Midbrain (tissue), 1 donor: ENCODE measurements around the gene RNF26.

ENCODE experiments used
- DNase-seq: peaks from one replicate; lab custom pipeline; 2025; lab: John Stamatoyannopoulos, UW

The RNF26 gene

DNA sequence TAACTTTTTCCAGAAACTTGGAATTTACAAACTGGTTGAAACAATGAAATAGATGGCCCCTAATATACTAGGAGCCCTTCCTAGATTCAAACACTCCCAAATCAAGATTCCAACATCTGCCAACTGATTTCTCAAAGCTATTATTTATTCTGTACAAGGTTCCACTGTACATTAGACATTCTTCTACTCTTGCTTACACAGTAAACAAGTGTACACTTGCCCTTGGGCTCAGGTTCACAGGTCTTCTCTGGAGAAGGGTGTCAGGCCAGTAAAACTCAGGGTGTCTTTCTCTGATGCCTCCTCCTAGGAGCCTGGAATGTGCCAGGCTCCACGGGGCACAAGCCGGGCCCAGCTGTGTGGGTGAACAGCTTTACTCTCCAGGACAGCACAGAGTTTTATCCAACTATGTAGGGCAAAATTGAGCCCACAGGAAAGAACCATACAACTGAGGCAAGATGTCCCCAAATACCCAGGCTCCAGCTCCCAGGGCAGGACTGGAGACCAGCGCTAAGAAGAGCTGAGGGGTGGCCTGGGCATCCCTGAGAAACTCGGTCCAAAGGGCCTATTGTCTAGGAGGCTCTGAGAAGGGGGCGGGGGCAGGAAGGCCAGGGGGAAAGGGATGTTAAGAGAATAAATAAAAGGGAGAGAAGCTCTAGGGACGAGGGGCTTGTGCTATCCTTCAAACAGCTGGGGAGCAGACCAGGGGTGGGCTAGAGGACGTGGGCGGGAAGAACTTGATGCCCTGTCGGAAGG, 20.9 kb downstream of the RNF26 start:
- no peak for DNase-seq

DNA sequence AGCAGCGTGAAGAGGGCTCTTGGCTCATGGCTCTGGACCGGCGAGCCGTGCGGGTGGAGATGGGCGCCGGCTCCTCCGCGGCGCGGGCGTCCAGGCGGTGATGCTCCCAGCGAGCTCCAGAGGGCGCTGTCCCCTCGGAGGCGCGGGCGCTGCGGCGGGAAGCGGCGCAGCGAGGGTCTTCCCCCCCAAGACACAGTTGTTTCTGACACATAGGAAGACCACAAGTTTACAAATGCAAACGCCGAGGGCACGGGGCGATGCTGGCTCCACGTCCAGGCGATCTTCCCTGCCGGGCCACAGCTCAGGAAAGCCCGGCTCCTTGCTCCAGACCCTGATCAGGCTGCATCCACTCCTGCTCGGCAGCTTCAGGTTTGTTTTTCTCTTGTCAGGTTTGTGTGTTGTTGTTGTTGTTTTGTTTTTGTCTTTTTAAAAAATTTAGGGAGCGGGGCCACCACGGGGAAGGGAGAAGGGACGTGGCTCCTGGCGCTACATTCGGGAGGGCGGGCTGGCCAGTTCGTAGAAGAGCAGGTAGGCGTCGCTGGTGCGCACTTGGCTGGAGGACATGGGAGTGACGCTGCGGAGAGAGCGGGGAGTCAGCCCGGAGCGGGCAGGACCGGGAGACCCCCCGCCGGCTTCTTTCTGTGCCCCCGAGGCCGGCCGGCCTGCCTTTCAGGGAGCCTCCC, 22.2 kb downstream of the RNF26 start:
- DNase-seq: peak; percentile 59

DNA sequence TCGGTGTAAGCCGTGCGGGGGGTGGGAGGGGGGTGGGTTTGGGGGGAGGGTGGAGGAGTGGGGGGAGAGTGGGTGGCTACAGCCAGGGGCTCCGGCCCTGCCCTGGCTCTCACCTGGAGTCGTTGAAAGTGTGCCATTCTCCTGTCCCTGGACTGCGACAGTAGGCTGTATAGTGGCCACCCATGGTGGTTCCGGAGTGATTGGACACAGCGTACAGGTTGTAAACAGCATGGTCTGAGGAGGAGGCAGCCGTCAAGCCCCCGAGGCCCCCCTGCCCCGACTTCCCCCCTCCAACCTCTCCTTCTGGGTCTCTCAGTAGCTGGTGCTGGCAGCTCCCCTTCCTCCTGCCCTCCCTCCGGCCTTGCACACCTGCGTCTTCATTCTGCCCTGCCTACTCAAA, 22.7 kb downstream of the RNF26 start:
- no peak for DNase-seq

DNA sequence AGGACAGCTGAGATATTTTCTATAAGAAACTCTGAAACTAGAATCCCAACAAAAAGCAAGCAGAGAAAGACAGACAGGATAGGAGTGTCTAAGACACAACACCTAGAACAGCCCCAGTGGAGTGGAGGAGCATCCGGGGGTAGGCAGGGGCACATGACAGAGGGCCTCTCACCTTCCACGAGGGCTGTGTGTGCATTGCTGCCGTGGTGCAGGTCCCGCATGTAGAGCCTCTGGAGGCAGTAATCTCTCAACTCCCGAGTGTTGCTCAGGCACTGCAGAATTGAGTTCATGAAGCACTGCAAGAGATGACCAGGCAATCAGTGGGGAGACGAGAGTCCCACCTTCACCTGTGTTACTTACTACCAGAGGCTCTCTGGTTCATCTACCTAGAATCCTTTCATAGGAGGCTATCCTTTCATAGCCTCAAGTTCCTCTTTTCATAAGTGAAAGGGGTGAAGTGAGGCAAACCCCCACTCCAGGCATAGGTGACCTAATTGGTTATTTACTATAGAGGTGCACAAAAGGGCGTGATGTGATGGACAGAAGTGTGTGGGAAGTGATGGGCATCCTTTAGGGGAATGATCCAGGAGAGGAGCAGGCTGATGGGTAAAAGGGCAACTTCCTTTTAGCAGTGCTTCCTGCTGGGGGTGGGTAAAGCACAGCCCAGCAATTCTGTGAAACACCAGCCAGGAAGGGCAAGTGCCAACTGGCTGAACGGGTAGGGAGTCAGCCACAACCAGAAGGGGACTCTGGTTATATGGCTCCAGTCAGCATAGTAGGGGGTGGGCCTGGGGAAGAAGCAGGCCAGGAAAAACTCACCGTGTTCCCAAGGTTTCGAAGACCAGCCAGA, 25.3 kb downstream of the RNF26 start:
- DNase-seq: no peak

DNA sequence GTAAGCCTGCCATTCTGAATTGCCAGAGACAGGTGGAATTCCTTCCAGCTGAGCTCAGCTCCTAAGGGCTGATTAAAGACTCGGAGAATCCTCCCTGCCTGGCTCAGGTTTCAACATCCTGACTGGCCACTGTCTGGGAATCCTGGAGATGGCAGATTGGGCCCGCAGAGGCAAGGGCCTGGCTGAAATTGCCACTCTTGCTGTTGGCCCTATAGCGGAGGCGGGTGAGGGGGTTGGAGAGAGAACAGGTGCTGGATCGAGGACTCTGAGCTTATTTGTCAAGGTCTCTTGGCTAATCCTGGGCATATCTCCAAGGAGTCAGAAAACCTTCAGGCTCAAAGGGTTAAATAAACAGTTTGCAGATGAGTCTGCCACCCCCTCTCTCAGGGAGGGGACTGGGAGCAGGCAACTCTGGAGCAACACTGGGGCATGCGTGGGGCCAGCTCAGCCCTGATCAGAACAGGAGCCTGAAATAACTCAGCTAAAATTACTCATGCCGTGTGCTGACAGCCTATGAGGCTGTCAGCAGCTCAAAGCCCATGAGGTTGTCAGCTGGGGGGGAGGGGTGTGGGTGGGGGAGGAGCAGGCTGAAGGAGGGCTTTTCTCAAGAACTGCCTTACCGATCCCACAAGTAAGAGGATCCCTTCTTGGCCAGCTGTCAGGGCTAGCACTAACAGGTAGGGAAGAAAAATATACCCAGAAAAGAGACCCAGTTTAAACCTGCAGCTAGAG, 26.9 kb downstream of the RNF26 start:
- DNase-seq: peak; percentile 43

DNA sequence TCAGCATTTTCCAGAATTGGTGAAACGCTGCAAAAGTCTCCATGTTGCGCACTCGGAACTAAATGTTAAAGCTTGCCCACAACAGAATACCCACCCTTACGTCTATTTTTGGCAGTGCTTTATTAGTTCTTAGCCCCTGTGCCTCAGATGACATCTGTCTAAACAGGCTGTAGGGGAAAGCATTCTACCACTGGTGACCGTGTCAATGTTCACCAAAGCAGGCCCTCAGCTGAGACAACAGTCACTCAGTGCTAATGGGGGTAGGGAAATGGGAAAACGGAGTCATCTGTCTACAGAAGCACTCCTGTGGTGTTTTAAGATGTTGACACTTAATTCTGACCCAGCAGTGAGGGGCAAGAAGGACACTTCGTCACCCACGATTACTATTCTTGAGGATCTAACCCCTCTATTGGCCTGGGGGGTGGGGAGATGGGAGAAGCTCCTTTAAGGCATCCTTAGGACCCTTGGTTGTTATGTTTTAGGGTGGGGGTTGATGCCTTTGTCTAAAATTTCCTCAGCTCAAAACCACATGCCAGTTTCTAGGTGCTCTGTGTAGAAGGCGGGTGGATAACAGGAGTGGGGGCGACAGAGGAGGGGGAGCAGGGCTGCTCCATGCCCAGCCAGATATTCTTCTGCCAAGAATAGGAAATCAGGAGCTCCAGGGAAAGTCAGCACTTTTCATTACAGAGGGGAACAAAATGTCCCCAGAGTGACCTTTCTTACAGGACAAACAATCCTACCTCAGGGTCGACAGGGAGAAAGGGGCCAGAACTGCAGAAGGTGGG, 27.8 kb downstream of the RNF26 start:
- DNase-seq: peak; percentile 34

DNA sequence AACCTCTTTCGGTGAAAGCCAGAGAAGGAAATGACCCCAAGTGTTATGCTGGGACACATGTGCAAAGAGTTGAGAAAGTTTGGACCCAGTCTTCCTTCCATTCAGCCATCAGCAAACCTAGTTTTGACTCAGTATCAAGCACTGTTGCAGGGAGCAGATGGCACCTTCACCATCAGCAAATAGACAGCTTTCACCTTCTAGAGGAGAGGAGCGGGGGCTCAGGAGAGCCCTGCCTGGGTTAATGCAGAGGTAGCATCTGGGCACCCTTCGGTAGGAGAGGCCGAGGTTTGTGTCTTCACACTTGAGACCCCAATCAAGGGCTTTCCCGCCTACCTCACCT, 28.4 kb downstream of the RNF26 start:
- DNase-seq: no peak

DNA sequence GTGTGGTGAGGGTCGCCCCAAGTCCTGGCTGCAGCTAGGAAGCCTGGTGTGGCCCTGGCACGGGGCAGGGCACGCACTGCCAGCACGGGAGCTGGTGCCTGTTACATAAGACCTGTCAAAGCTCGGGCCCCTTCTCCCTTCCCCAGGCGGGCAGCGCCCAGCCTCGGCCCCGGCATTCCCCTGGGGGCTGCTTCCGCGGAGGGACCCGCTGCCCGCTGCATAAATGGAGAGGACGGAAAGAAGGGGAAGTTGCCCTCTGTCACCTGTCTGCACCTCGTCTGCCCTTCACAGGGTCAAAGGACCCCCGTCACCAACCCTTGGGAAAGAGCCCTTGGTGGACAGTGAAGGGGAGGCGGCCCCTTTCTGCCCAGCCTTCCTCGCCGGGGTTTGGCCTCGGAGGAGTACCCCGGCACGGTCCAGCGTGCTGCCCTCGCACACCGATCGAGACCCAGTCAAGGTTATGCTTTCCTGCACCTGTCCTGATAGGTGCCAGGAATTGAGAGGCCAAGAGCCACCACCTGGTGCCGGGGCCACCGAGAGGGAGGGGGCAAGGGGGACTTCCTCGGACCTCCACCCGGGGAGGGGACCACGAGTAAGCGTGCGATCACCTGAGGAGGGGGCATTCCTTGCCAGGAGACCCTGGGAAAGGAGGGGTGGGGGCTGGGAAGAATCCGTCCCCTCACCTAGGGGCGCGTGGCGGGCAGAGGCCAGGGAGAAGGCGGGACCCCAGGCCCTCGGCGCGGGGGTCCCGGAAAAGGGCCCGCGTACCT, 28.9 kb downstream of the RNF26 start:
- no peak for DNase-seq

DNA sequence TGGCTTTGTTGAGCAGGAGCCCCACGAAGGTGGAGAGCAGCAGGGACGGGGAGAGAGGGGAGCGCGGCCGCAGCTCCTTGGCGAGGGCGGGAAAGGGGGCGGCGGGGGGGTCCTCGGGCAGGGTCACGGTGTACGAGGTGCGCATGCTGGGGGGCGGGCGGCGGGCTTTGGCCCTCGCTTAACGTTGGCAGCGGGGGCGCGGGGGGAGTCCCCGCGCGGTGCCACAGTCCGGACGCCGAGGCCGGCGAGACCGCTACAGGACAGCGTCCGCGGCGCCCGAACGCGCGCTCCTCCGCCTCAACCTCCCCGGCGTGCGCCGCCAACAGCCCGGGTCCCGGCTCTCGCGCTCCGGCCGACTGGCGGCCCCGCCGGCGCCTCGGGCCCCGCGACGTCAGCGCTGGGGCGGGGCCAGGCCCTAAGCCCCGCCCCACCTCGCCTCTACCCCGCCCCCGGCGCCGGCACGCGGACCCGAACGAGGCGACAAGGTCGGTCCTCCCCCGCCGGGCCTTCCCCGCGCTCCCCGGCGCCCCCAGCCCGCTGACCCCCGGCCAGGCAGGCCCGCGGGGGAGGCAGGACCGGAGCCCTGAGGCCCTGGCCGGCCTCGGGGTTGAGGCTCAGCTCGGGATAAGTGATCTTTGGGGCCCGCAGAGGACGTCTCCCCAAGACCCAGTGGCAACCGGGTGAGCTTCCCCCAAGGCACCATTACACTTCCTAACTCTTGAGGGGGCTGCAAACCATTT, 29.7 kb downstream of the RNF26 start:
- DNase-seq: peak; percentile 74

DNA sequence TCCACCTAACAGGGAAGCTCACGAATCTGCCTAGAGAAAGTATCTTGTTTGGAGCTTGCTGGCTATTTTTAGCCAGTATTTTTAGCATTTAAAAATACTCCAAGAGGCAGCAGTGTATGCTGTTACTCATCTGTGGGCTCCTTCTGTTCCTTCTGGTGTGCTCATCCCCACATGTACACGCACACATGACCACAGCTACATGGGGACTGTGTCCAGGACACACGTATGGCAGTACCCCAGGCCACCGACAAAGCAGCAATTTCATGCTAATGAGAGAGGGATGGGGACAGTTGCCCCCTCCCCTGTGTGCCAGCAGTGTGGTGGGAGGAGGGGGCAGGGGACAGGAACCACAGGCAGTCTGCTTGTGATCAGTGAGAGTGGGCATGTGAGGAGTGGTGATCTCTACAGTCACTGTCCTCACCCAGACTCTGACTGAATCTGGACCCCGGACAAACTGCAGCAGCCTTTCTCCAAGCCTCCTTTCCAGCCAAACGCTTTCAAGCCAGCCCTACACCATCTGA, 30.8 kb downstream of the RNF26 start:
- DNase-seq: no peak

DNA sequence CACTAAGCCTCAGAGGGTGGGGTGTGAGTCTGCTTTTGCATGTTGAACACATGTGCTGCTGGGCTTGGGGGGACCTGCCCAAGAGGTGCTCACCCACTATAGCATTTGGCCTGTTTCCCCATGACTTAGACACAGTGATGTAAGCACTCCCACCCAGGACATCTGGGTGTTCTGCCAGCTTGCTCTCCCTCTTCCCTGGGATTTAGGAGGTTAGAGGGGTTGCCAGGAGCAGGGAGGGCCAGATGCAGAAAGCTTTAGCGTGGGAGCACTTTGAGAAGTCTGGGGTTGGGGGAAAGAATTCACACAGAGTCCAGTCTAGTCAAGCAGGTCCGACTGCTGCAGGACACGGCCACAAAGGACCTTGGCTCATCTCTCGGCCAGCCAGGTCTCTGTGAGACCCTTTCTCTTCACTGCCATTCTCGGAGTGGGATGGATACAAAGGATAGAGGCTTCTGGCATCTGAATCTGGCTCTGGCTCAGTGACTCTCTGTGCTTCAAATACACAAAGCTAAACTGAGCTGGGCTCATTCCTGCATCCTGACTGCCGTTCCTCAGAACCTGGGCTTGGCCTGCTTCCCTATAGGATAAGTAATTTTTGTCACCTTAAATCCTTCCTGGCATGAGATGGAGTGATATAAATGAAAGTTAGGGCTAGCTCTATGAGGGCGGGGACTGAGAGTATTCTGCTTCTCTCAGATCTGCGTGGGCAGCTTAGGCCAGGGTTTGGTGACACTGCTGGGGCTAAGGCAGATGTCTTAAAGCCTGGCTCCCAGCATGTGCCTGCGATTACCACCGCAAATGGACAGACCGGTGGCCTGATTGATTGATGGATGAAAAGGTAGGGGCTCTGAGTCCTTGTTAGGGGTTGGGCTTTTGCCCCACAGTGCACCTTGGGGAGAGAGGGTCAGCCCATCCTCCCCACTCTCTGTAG, 32.6 kb downstream of the RNF26 start:
- DNase-seq: no peak

DNA sequence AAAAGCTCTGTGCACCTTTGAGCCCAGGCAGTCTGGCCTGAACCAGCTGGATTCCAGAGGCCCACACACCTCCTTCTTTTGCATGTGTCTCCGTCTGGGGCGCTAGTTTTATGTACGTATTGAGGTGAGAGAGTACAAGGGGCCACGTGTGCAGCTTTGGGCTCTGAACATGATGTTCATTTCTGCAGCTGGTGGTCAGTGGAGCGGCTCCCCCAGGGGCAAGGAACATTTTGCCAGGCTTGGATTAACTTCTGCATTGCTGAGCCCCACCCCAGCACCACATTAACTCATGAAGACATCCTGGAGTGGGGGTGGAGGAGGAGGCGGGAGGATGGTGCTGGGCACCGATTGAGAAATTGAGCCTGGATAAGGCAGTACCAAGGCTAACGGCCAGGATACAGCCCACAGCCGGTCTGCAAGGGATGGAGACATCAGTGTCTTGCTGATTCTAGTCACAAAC, 33.4 kb downstream of the RNF26 start:
- DNase-seq: no peak

DNA sequence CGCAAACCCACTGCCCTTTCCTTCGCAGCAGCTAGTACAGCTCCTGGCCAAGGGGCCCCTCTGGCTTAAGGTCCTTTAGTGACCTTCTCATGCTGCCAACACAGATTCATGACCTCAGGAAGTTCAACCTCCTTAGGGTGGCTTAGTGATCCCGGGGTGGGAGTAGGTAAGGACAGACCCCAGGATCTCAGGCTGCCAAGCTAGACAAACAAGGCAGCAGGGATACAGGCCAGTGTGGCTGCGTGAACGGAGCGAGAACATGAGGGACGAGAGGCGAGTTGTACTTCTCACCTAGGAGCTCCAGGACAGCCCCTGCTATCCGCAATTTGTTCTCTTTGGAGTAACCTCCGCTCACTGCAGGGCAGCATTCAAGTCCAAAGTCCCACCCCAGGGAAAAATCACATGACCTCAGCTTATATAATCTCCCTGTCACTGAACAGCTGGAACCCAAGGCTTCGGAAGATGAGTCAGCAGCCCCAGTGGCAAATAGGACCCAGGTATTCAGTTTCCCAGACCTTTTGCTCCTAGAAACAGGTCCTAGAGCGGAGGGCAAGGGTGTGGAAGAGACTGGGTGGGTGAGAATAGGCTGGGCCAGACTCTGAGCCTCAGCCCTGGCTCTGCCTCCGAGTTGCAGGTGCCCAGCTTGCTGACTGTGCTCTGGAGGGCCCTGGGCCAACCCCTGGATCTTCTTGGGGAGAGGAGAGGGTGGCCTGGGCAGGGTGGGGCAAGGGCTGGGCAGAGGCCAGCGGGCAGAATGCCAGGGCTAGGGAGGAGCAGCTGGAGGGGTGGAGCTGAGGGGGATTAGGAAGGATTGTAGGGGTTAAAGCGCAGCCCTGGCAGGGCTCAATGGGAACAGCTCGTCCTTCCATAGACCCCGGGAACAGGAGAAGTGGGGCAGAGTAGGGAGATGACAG, 34.1 kb downstream of the RNF26 start:
- peak; percentile 58 for DNase-seq

DNA sequence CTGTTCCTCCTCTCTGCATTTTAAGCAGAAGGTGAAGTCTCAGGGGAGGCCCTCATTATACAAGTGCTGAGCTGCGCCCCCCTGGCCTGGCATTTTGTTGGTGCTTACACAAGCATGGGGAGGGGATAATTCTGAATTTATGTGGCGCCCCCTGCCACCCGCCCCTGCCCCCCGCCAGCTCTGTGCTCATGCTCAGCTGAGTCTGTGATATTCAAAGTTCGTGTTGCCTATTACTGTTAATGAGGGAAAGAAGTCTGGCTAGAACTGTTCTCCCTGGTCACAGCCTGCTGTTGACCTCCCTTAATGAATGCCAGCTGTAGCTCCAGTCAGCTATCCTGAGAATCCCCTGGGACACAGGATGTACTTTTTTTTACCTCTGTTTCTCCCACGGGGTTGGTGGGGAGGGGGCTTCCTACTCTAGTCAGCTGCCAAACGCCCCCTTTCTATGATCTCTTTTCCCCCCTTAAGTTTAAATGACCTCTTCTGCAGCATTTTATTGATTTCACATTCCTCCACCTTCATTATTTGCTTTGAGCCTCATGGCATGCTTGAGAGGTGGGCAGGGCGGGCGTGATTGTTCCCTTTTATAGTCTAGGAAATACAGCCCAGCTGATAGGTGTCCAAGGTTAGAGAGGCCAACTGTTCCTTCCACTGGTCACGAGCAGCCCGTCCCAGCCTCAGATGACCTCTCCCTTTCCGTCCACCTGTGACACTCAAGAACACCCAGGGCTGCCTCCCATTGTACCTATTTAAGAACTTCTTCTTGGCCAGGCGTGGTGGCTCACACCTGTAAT, 35.0 kb downstream of the RNF26 start:
- DNase-seq: no peak

DNA sequence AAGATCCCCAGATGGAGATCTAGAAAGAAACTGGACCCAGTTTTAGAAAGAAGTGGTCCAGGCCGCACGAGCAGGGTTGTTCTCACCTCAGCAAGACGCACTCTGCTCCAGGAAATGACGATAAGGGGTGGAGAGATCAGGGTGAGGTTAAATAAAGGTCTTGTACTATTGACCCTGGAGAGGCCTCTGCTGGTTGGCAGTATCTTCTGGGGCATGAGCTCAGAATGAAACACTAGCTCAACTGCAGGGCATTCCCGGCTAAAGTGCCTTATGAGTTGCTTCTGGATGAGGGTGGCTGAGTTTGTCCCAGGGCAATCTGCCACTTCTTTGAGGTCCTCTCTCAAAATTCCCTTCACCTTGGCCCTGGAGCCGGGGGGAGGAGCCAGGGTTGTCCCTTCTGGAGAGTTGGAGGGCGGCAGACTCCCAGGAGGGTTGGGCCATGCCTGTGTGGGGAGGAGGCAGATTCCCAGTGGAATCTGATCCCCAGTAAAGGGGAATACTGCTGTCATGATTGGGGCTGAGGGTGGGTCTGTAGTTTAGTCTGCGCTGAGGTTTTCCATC, 36.2 kb downstream of the RNF26 start:
- no peak for DNase-seq

DNA sequence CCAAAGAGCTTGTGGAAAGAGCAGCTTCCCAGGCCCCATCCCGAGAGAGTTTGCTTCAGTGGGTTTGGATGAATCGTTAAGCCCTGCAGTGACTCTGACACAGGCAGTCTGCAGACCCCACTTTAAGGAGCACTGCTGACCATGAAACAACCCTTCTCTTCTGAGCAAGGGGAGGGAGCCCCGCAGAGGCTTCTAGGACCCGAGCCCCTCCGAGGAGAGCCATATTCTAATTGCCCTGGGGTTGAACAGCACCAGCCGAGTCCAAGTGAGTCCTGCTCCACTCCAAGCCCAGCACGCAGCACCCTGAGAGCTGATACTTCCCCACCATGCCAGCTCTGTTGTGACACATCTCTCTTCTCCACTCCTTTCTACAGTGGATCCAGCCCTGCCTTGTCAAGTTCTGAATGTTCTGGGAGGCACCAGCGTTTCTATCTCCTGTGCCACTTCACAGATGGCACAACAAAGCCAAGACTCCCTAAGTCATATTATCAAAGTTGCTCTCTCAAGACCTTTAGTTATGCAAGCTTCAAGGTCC, 36.8 kb downstream of the RNF26 start:
- no peak for DNase-seq
